Loucy (cell line): ENCODE results near the gene IL12RB2.

Source experiments
- H2AFZ ChIP-seq: fragments of 200-600 bp; sonication (generic); 2 replicates; pipeline ENCODE4 v1.6.0; 2016; ENCODE audit warnings: antibody characterized with exemption, mild to moderate bottlenecking, low read length, moderate library complexity
- H3F3A ChIP-seq: fragments of 200-600 bp; 2 replicates; pipeline ENCODE4 v1.6.0; 2016; ENCODE audit warnings: antibody characterized with exemption, low read depth, mild to moderate bottlenecking
- H3K27me3 ChIP-seq: fragments of 200-600 bp; sonication (generic); 2 replicates; pipeline ENCODE4 v1.6.1; 2014; ENCODE audit warnings: low read length, mild to moderate bottlenecking; ENCODE audit not compliant: insufficient read depth, poor library complexity, severe bottlenecking
- H3K36me3 ChIP-seq: fragments of 200-600 bp; sonication (generic); 2 replicates; pipeline ENCODE4 v1.6.1; 2016; ENCODE audit warnings: low read length; ENCODE audit not compliant: insufficient read depth
- H3K4me1 ChIP-seq: fragments of 200-600 bp; sonication (generic); 2 replicates; pipeline ENCODE4 v1.5.1; 2014; ENCODE audit warnings: low read length, mild to moderate bottlenecking; ENCODE audit not compliant: insufficient read depth, poor library complexity, severe bottlenecking
- H3K4me2 ChIP-seq: fragments of 200-600 bp; sonication (generic); 2 replicates; pipeline ENCODE4 v1.6.0; 2014; ENCODE audit warnings: antibody characterized with exemption, low read length, low read depth, mild to moderate bottlenecking; ENCODE audit not compliant: poor library complexity, severe bottlenecking
- H3K4me3 ChIP-seq: fragments of 200-600 bp; sonication (generic); 2 replicates; pipeline ENCODE4 v1.5.1; 2014; ENCODE audit warnings: low read length, mild to moderate bottlenecking, mixed read lengths; ENCODE audit not compliant: poor library complexity, severe bottlenecking
- H3K79me2 ChIP-seq: fragments of 200-600 bp; sonication (generic); 2 replicates; pipeline ENCODE4 v1.6.1; 2014; ENCODE audit warnings: low read length; ENCODE audit not compliant: insufficient read depth
- H3K9ac ChIP-seq: fragments of 200-600 bp; sonication (generic); 2 replicates; pipeline ENCODE4 v1.6.0; 2014; ENCODE audit warnings: mild to moderate bottlenecking, low read depth, low read length, moderate library complexity; ENCODE audit not compliant: poor library complexity, severe bottlenecking
- H3K9me2 ChIP-seq: fragments of 200-600 bp; sonication (generic); replicated peaks from 2 replicates; pipeline ENCODE4 v1.6.1; 2016; ENCODE audit warnings: low read depth, low read length, mixed read lengths
- H3K9me3 ChIP-seq: fragments of 200-600 bp; sonication (generic); 2 replicates; pipeline ENCODE4 v1.6.1; 2014; ENCODE audit warnings: mild to moderate bottlenecking, antibody characterized with exemption, low read length, low read depth; ENCODE audit not compliant: insufficient read depth
- H4K20me1 ChIP-seq: fragments of 200-600 bp; sonication (generic); 2 replicates; pipeline ENCODE4 v1.6.0; 2014; ENCODE audit warnings: antibody characterized with exemption, low read length, mild to moderate bottlenecking; ENCODE audit not compliant: insufficient read depth, poor library complexity, severe bottlenecking
- CTCF ChIP-seq: fragments of 200-600 bp; sonication (generic); conservative IDR thresholded peaks from 2 replicates; pipeline ENCODE4 v1.5.1; 2014; ENCODE audit warnings: mild to moderate bottlenecking, antibody characterized with exemption, low read length
- EZH2phosphoT487 ChIP-seq: fragments of 200-600 bp; IDR thresholded peaks from 2 replicates; pipeline ENCODE4 v1.6.1; 2018; ENCODE audit warnings: antibody characterized with exemption, mild to moderate bottlenecking, moderate library complexity, borderline replicate concordance

IL12RB2 gene

GRCh38 chr1:67401443-67401842 lies 93.8 kb downstream of the IL12RB2 start:
- Histone ChIP-seq H3K79me2 (no peaks in the 10 kb centered on the region), H3K9me3 (no peaks in the 10 kb centered on the region), H3K4me3 (no peak overlapping the region), H4K20me1 (no peaks in the 10 kb centered on the region), H3K9ac (no peak overlapping the region), H3K4me2 (no peak overlapping the region), H2AFZ (no peak overlapping the region), H3K27me3 (no peaks in the 10 kb centered on the region), H3K36me3 (no peaks in the 10 kb centered on the region), H3F3A (peaks cover 8% of the 10 kb centered on the region), H3K9me2 (no peaks in the 10 kb centered on the region), H3K4me1 (no peaks in the 10 kb centered on the region)
- TF ChIP-seq CTCF (no peak), EZH2phosphoT487 (no peak)

- H2AFZ ChIP-seq = no peak overlapping the region
- no peak overlapping the region for H3K4me2 ChIP-seq
- H3K27me3 ChIP-seq = no peaks in the 10 kb centered on the region
- H3K9ac ChIP-seq = no peak overlapping the region
- H3K9me3 ChIP-seq = no peaks in the 10 kb centered on the region
- no peaks in the 10 kb centered on the region for H4K20me1 ChIP-seq
- H3K4me1 ChIP-seq = peaks cover 4% of the 10 kb centered on the region
- H3F3A ChIP-seq = peaks cover 8% of the 10 kb centered on the region
- H3K9me2 ChIP-seq = no peaks in the 10 kb centered on the region
- H3K4me3 ChIP-seq = no peak overlapping the region
- TF ChIP-seq CTCF = no peak
- TF ChIP-seq EZH2phosphoT487 = no peak
- peaks cover 1% of the 10 kb centered on the region; the same call in 1 of the 2 replicates for H3K36me3 ChIP-seq
- no peaks in the 10 kb centered on the region for H3K79me2 ChIP-seq
Observed at GRCh38 chr1:67404212-67404620, 96.5 kb downstream of the IL12RB2 start.

- peaks cover 13% of the 10 kb centered on the region for H3K4me1 ChIP-seq
- no peak overlapping the region for H2AFZ ChIP-seq
- H3K4me3 ChIP-seq = no peak overlapping the region
- H3K9ac ChIP-seq = no peak overlapping the region
- no peaks in the 10 kb centered on the region; the same call in 1 of the 2 replicates for H3K79me2 ChIP-seq
- TF ChIP-seq EZH2phosphoT487 (no peak), CTCF (no peak)
- no peak overlapping the region for H3K4me2 ChIP-seq
- H3K9me3 ChIP-seq = no peaks in the 10 kb centered on the region
- H3K9me2 ChIP-seq = no peaks in the 10 kb centered on the region
- H3K27me3 ChIP-seq = no peaks in the 10 kb centered on the region
- H3K36me3 ChIP-seq = peaks cover 15% of the 10 kb centered on the region
- H4K20me1 ChIP-seq = peaks cover 14% of the 10 kb centered on the region
- H3F3A ChIP-seq = peaks cover 14% of the 10 kb centered on the region
Observed at GRCh38 chr1:67405473-67406245, 98.0 kb downstream of the IL12RB2 start.
